HepG2 (cell line): ENCODE measurements around the gene PRR14. TPM values are rescaled to one million over a fixed set of nuclear protein-coding genes. Genes with fewer than 3 reads are reported as not detected.

Experiments
- AKAP8 ChIP-seq: sonication (generic); formaldehyde crosslinking; IDR thresholded peaks from 2 replicates; pipeline ENCODE4 v1.5.1; 2020; ENCODE audit warnings: mild to moderate bottlenecking, missing genetic modification reagents
- AKNA ChIP-seq: sonication (generic); formaldehyde crosslinking; IDR thresholded peaks from 2 replicates; pipeline ENCODE4 v1.4.0; 2020; ENCODE audit warnings: missing genetic modification reagents, borderline replicate concordance
- CCDC6 ChIP-seq: sonication (generic); formaldehyde crosslinking; IDR thresholded peaks from 2 replicates; pipeline ENCODE4 v1.8.1; 2022; ENCODE audit warnings: mild to moderate bottlenecking, missing genetic modification reagents, moderate library complexity
- CHCHD3 ChIP-seq: sonication (generic); formaldehyde crosslinking; IDR thresholded peaks from 2 replicates; pipeline ENCODE4 v1.8.0; 2022; ENCODE audit warnings: mild to moderate bottlenecking, missing genetic modification reagents, moderate library complexity
- CHD2 ChIP-seq: IDR thresholded peaks from 2 replicates; pipeline ENCODE4 v1.6.1; 2011; ENCODE audit warnings: low read depth, low read length, improper control_type of control experiment
- DNMT3B ChIP-seq: conservative IDR thresholded peaks from 2 replicates; pipeline ENCODE4 v1.6.1; 2016; ENCODE audit warnings: missing biosample characterization, control low read depth
- E2F5 ChIP-seq: sonication (generic); formaldehyde crosslinking; conservative IDR thresholded peaks from 2 replicates; pipeline ENCODE4 v1.4.0; 2020; ENCODE audit warnings: missing genetic modification reagents
- GABPA ChIP-seq, 2 experiments: IDR thresholded peaks; 2 replicates each; pipeline ENCODE4 v1.6.1; 2011 to 2016; ENCODE audit warnings: low read depth in 2 of 2, low read length in 1 of 2, missing biosample characterization in 1 of 2, missing genetic modification characterization in 1 of 2
- MNT ChIP-seq: fragments of 450-650 bp; IDR thresholded peaks from 2 replicates; pipeline ENCODE4 v1.6.1; 2016
- SIN3B ChIP-seq: fragments of 150-350 bp; IDR thresholded peaks from 2 replicates; pipeline ENCODE4 v1.6.1; 2014; ENCODE audit warnings: low read length
- TARDBP ChIP-seq: sonication (generic); formaldehyde crosslinking; IDR thresholded peaks from 2 replicates; pipeline ENCODE4 v1.8.0; 2022; ENCODE audit warnings: mild to moderate bottlenecking, missing genetic modification reagents
- TBL1XR1 ChIP-seq: fragments of 150-350 bp; IDR thresholded peaks from 2 replicates; pipeline ENCODE4 v1.6.1; 2014; ENCODE audit warnings: borderline replicate concordance, low read length; ENCODE audit not compliant: partially characterized antibody
- ZBTB1 ChIP-seq: sonication (generic); formaldehyde crosslinking; IDR thresholded peaks from 2 replicates; pipeline ENCODE4 v1.4.0; 2020; ENCODE audit warnings: missing genetic modification reagents, borderline replicate concordance
- ZNF143 ChIP-seq: sonication (generic); formaldehyde crosslinking; IDR thresholded peaks from 2 replicates; pipeline ENCODE4 v1.4.0; 2020; ENCODE audit warnings: missing genetic modification reagents
- ZNF251 ChIP-seq: sonication (generic); formaldehyde crosslinking; IDR thresholded peaks from 2 replicates; pipeline ENCODE4 v1.9.0; 2021; ENCODE audit warnings: mild to moderate bottlenecking, missing genetic modification reagents
- ZNF83 ChIP-seq: sonication (generic); formaldehyde crosslinking; IDR thresholded peaks from 2 replicates; pipeline ENCODE4 v1.4.0; 2020; ENCODE audit warnings: missing genetic modification reagents, mild to moderate bottlenecking, borderline replicate concordance
- polyA plus RNA-seq, 8 experiments: library from polyadenylated mRNA; depleted of rRNA in 3 of 8; stranded (reverse) in 7 of 8; unstranded in 1 of 8; fragments of >200 nt; fragmentation: Illumina TruSeq in 4 of 8; extraction: Trizol in 4 of 8; gene quantifications; 2 replicates each; pipeline versions ENCODE4 v1.2.1 to v1.2.3, GENCODE V29; 2011 to 2016; ENCODE audit warnings: low read depth in 4 of 8, missing spikeins in 1 of 8, mixed read lengths in 1 of 8; ENCODE audit not compliant: insufficient read depth in 1 of 8
- total RNA-seq, 5 experiments: library from RNA; depleted of rRNA; stranded (reverse); fragments of >200 nt; fragmentation: Illumina TruSeq; extraction: Trizol; gene quantifications; 2 replicates each; pipeline ENCODE4 v1.2.3, GENCODE V29; 2016; ENCODE audit warnings: low read depth in 1 of 5
- TF ChIP-seq, protein P1 (sequence below): sonication (generic); formaldehyde crosslinking; IDR thresholded peaks from 2 replicates; pipeline ENCODE4 v1.4.0; 2020; ENCODE audit warnings: missing genetic modification reagents, borderline replicate concordance

Gene PRR14
- total and polyA plus RNA-seq, 2 of the 13 experiments (the other 11 are each of a cell fraction or from before 2014, with no cell fraction given): 8.4 to 11.0 TPM

- TF ChIP-seq, protein P1, sequence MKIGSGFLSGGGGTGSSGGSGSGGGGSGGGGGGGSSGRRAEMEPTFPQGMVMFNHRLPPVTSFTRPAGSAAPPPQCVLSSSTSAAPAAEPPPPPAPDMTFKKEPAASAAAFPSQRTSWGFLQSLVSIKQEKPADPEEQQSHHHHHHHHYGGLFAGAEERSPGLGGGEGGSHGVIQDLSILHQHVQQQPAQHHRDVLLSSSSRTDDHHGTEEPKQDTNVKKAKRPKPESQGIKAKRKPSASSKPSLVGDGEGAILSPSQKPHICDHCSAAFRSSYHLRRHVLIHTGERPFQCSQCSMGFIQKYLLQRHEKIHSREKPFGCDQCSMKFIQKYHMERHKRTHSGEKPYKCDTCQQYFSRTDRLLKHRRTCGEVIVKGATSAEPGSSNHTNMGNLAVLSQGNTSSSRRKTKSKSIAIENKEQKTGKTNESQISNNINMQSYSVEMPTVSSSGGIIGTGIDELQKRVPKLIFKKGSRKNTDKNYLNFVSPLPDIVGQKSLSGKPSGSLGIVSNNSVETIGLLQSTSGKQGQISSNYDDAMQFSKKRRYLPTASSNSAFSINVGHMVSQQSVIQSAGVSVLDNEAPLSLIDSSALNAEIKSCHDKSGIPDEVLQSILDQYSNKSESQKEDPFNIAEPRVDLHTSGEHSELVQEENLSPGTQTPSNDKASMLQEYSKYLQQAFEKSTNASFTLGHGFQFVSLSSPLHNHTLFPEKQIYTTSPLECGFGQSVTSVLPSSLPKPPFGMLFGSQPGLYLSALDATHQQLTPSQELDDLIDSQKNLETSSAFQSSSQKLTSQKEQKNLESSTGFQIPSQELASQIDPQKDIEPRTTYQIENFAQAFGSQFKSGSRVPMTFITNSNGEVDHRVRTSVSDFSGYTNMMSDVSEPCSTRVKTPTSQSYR (CRISPR knock-in tag): no peak
- TF ChIP-seq ZNF251 (peak; percentile 85; the same call in 1 of the 2 replicates), ZNF83 (CRISPR knock-in tag) (no peak), TARDBP (CRISPR knock-in tag) (peak; percentile 85; the same call in 1 of the 2 replicates), CHCHD3 (peak; percentile 68; the same call in 1 of the 2 replicates), AKNA (CRISPR knock-in tag) (0 out of 2 replicates have a peak, but pooled peaks have one; percentile 56), MNT (peak; percentile 74; the same call in 1 of the 2 replicates), DNMT3B (CRISPR knock-in tag) (no peak), GABPA (IDR thresholded peaks at IDR 0.05; ENCODE audit: low read depth, low read length) (peak; percentile 18; the same call in 1 of the 2 replicates), GABPA (CRISPR knock-in tag; IDR thresholded peaks at IDR 0.05; ENCODE audit: low read depth) (peak; percentile 86), E2F5 (CRISPR knock-in tag) (peak; percentile 67; the same call in 1 of the 2 replicates), CCDC6 (CRISPR knock-in tag) (no peak; the same call in 1 of the 2 replicates), CHD2 (peak; percentile 99; the same call in 1 of the 2 replicates), TBL1XR1 (no peak), ZNF143 (CRISPR knock-in tag) (peak; percentile 96), AKAP8 (CRISPR knock-in tag) (peak; percentile 100; the same call in 1 of the 2 replicates), SIN3B (0 out of 2 replicates have a peak, but pooled peaks have one; percentile 62), ZBTB1 (CRISPR knock-in tag) (0 out of 2 replicates have a peak, but pooled peaks have one; percentile 9)
These were observed 46.7 kb downstream of the PRR14 start (continued) for GRCh38 chr16:30697264-30698138.
